ENCODE results near the gene UBE2E3.

UBE2E3 gene

GRCh38 chr2:181054843-181055242, 74.4 kb downstream of the UBE2E3 start:
- DNase-seq (ENCODE audit: low read depth), result no peak
- H3K4me3 ChIP-seq (ENCODE audit: low read depth, low read length), result no peak overlapping the region
- TF ChIP-seq CTCF (IDR thresholded peaks at IDR 0.05; ENCODE audit: control insufficient read depth, extremely low read depth, insufficient read depth), result no peak

GRCh38 chr2:181058378-181059269, 78.2 kb downstream of the UBE2E3 start:
- no peak overlapping the region for H3K4me3 ChIP-seq (ENCODE audit: low read depth, low read length)
- no peak for DNase-seq (ENCODE audit: low read depth)
- TF ChIP-seq CTCF (IDR thresholded peaks at IDR 0.05; ENCODE audit: control insufficient read depth, extremely low read depth, insufficient read depth), result peak; percentile 21; the same call in 1 of the 2 replicates

- no peak for DNase-seq (ENCODE audit: low read depth)
Measured at GRCh38 chr2:181063696-181064095, 83.3 kb downstream of the UBE2E3 start.

GRCh38 chr2:181065458-181065857, 85.1 kb downstream of the UBE2E3 start:
- no peak overlapping the region for H3K4me3 ChIP-seq (ENCODE audit: low read depth, low read length)
- no peak for TF ChIP-seq CTCF (IDR thresholded peaks at IDR 0.05; ENCODE audit: control insufficient read depth, extremely low read depth, insufficient read depth)
- DNase-seq (ENCODE audit: low read depth), result no peak

More at GRCh38 chr2:181063696-181064095, 83.3 kb downstream of the UBE2E3 start:
- H3K4me3 ChIP-seq (ENCODE audit: low read depth, low read length), result no peak overlapping the region
- TF ChIP-seq CTCF (IDR thresholded peaks at IDR 0.05; ENCODE audit: control insufficient read depth, extremely low read depth, insufficient read depth), result no peak

- no peak for DNase-seq (ENCODE audit: low read depth)
- no peak overlapping the region for H3K4me3 ChIP-seq (ENCODE audit: low read depth, low read length)
- no peak for TF ChIP-seq CTCF (IDR thresholded peaks at IDR 0.05; ENCODE audit: control insufficient read depth, extremely low read depth, insufficient read depth)
Measured at GRCh38 chr2:181066333-181066732, 85.9 kb downstream of the UBE2E3 start.

GRCh38 chr2:181070119-181070835, 89.9 kb downstream of the UBE2E3 start:
- DNase-seq (ENCODE audit: low read depth), result no peak
- no peak overlapping the region for H3K4me3 ChIP-seq (ENCODE audit: low read depth, low read length)
- no peak for TF ChIP-seq CTCF (IDR thresholded peaks at IDR 0.05; ENCODE audit: control insufficient read depth, extremely low read depth, insufficient read depth)
